ENCODE measurements around the gene MYO9A.

The MYO9A gene

DNA sequence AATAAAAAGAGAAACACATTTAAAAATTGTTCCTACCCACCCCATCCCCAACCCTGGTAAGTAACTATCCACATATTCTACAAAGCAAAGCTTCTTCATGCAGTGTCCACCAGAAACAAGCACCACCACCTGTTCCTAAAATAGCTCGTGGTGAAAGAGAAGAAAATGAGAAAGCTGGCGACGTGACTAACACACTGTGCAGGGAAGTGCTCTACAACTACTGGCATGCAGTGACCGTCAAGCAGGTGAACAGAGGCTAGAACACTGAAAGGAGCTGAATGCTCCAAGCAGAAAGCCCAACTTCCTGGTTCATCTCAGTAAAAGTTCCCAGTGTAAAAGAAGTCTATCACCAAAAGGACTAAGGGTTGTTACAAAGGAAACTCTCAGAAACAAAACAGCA lies 226.9 kb downstream of the MYO9A start:
- no peak for DNase-seq (ENCODE audit: low read depth, low spot score)
- TF ChIP-seq, protein P1, sequence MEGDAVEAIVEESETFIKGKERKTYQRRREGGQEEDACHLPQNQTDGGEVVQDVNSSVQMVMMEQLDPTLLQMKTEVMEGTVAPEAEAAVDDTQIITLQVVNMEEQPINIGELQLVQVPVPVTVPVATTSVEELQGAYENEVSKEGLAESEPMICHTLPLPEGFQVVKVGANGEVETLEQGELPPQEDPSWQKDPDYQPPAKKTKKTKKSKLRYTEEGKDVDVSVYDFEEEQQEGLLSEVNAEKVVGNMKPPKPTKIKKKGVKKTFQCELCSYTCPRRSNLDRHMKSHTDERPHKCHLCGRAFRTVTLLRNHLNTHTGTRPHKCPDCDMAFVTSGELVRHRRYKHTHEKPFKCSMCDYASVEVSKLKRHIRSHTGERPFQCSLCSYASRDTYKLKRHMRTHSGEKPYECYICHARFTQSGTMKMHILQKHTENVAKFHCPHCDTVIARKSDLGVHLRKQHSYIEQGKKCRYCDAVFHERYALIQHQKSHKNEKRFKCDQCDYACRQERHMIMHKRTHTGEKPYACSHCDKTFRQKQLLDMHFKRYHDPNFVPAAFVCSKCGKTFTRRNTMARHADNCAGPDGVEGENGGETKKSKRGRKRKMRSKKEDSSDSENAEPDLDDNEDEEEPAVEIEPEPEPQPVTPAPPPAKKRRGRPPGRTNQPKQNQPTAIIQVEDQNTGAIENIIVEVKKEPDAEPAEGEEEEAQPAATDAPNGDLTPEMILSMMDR (IDR thresholded peaks at IDR 0.05; ENCODE audit: low read depth, low read length) = no peak
- in situ Hi-C loops (cut with HindIII; ENCODE audit: low sequenced_read_pairs) = no loop called here
- H3K4me3 ChIP-seq (ENCODE audit: low read depth, low read length) = no peak overlapping the region

DNA sequence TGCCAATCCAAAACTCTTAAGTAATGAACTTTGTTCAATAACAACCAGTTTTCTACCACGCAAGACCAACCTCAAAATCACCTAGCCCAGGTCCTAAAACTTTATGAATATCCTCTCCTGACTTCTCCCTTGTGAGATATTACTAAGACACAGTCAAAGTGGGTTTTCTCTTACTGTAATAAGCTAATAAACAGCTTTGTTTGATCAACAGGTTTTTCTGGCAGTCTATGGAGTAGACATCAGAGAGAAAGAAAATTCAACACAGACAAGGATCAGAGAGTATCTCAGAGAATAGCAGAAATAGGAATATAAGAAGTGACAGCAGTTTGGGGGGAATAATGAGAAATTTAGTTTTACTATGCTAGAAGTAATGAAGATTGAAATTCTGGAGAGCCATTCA lies 228.0 kb downstream of the MYO9A start:
- in situ Hi-C loops (cut with HindIII; ENCODE audit: low sequenced_read_pairs) = no loop called here
- TF ChIP-seq, protein P1 (IDR thresholded peaks at IDR 0.05; ENCODE audit: low read depth, low read length) = no peak
- no peak for DNase-seq (ENCODE audit: low read depth, low spot score)
- no peak overlapping the region for H3K4me3 ChIP-seq (ENCODE audit: low read depth, low read length)

DNA sequence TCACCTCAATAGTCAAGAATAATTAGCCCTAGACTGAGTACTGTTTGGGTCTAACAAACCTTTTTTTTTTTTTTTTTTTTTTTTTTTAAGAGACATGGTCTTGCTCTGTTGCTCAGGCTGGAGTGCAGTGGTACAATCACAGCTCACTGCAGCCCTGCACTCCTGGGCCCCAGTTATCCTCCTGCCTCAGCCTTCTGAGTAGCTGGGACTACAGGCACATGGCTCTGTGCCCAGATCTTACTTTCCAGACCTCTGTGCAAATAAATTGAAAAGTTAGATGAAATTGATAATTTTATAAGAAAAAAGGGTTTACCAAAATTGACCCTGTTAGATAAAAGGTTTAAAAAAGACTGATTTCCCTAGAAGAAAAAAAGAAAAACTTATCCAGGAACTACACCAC lies 228.6 kb downstream of the MYO9A start:
- TF ChIP-seq, protein P1 (IDR thresholded peaks at IDR 0.05; ENCODE audit: low read depth, low read length) = no peak
- in situ Hi-C loops (cut with HindIII; ENCODE audit: low sequenced_read_pairs) = no loop called here

DNA sequence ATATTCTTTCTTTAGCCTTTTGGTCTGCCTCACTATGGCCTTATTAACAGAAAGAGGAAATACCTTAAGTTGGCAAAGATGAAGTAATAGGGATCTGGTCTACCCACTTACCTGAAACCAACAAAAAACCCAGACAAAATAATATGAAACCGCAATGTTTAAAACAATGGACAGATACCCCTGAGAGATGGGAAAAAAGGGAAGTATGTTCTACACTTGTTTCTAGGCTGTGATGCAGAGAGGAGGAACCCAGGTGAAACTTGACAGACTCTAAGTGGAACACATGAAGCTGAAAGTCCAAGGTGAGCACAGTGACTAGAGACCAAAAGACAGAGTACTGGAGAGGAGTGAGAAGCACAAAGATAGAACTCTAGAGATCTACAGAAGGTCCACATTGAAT lies 229.2 kb downstream of the MYO9A start:
- DNase-seq (ENCODE audit: low read depth, low spot score) = no peak
- in situ Hi-C loops (cut with HindIII; ENCODE audit: low sequenced_read_pairs) = no loop called here
- H3K4me3 ChIP-seq (ENCODE audit: low read depth, low read length) = no peak overlapping the region
- TF ChIP-seq, protein P1 (IDR thresholded peaks at IDR 0.05; ENCODE audit: low read depth, low read length) = no peak

More for the DNA sequence above, 228.6 kb downstream of the MYO9A start:
- H3K4me3 ChIP-seq (ENCODE audit: low read depth, low read length) = no peak overlapping the region
- DNase-seq (ENCODE audit: low read depth, low spot score) = no peak

DNA sequence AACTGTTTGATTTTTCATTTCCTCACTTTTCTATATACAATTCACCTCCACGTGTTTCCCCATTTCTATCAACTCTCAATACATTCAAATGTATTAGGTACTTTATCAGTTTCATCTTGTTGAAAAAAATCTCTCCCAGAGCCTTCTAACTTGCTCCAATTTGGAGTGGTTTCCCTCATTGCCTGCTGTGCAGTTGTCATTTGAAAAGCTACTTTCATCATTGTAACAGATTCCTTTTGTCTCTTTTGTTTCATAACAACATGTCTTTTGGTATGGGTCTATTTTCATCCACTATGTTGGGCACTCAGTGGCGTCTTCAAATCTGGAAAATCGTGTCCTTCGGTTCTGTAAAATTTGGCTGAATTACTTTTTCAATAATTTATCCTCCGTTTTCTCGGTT lies 232.6 kb downstream of the MYO9A start:
- no peak for DNase-seq (ENCODE audit: low read depth, low spot score)
- TF ChIP-seq, protein P1 (IDR thresholded peaks at IDR 0.05; ENCODE audit: low read depth, low read length) = no peak
- no peak overlapping the region for H3K4me3 ChIP-seq (ENCODE audit: low read depth, low read length)
- in situ Hi-C loops (cut with HindIII; ENCODE audit: low sequenced_read_pairs) = no loop called here

DNA sequence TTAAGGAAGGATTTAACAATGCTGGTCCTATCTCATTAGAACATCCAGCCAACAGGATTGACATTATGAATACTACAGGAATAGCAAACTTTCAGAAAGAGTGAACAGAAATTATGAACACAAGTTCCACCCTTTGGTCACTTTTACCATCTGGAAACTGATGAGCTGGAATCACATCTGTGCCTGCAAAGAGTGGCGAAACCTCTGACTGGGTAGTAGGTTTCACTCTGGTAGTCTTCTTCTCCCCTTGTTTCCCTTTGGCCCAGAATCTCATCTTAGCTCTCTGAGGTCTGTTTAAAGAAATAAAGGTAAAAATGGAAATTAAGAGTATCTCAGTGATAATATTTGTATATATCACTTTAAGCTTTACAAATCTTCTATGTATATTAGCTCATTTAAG lies 234.5 kb downstream of the MYO9A start:
- no peak overlapping the region for H3K4me3 ChIP-seq (ENCODE audit: low read depth, low read length)
- no peak for DNase-seq (ENCODE audit: low read depth, low spot score)
- in situ Hi-C loops (cut with HindIII; ENCODE audit: low sequenced_read_pairs) = no loop called here
- TF ChIP-seq, protein P1 (IDR thresholded peaks at IDR 0.05; ENCODE audit: low read depth, low read length) = no peak

DNA sequence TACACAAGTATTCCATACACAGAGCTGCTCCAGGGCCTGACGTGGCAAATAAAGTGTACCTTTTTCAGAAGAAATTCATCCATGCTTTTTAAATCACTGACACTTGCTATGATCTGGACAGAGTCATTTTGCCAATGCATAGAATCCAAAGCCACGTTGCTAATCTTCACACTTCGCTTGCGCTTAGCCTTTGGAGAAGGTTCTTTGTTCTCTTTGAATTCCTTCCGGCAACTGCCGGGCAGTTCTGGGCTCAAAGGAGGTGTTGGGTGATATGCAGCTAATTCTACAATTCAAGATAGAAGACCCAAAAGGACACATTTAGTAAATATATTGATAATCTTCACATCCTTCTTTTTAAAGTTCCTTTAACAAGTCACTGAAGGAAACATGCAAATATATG lies 237.7 kb downstream of the MYO9A start:
- DNase-seq (ENCODE audit: low read depth, low spot score) = no peak
- no peak overlapping the region for H3K4me3 ChIP-seq (ENCODE audit: low read depth, low read length)
- in situ Hi-C loops (cut with HindIII; ENCODE audit: low sequenced_read_pairs) = no loop called here
- TF ChIP-seq, protein P1 (IDR thresholded peaks at IDR 0.05; ENCODE audit: low read depth, low read length) = no peak
